HFF-Myc (cell line): ENCODE results near the gene TRIM28.

ENCODE experiments used
- DNase-seq: peaks from one replicate; pipeline ENCODE4 v3.0.0-alpha.2; 2011; ENCODE audit warnings: low read depth; ENCODE audit errors: extremely low read depth
- H3K4me3 ChIP-seq: replicated peaks from 2 replicates; pipeline ENCODE4 v1.5.1; 2011; ENCODE audit warnings: low read depth, mild to moderate bottlenecking, control low read depth, low read length
- CTCF ChIP-seq: IDR thresholded peaks from 2 replicates; pipeline ENCODE4 v1.5.1; 2012; ENCODE audit warnings: mild to moderate bottlenecking, low read depth, low read length, control low read depth; ENCODE audit errors: missing control alignments

Gene TRIM28

GRCh38 chr19:58547323-58548312, 3.8 kb downstream of the TRIM28 start:
- no peak for TF ChIP-seq CTCF
- peak overlapping the region; percentile 98 for H3K4me3 ChIP-seq
- DNase-seq: no peak

GRCh38 chr19:58548859-58549663, 5.2 kb downstream of the TRIM28 start:
- no peak for TF ChIP-seq CTCF
- no peak overlapping the region for H3K4me3 ChIP-seq

GRCh38 chr19:58549664-58550361, 5.9 kb downstream of the TRIM28 start:
- no peak for TF ChIP-seq CTCF
- no peak overlapping the region for H3K4me3 ChIP-seq
- DNase-seq: no peak

More at GRCh38 chr19:58548859-58549663, 5.2 kb downstream of the TRIM28 start:
- no peak for DNase-seq

- no peak for TF ChIP-seq CTCF
- no peak for DNase-seq
- H3K4me3 ChIP-seq: no peak overlapping the region
Measured at GRCh38 chr19:58550362-58551122, 6.7 kb downstream of the TRIM28 start.

- DNase-seq: no peak
- no peak for TF ChIP-seq CTCF
- H3K4me3 ChIP-seq: no peak overlapping the region
Measured at GRCh38 chr19:58551123-58551497, 7.2 kb downstream of the TRIM28 start.
